OCI-M2 (cell line): Measurements from ENCODE around the gene MYH6.

Source experiments
- DNase-seq: peaks from one replicate; lab custom pipeline; 2025; ENCODE audit not compliant: unreplicated experiment; lab: John Stamatoyannopoulos, UW

MYH6 gene

DNA sequence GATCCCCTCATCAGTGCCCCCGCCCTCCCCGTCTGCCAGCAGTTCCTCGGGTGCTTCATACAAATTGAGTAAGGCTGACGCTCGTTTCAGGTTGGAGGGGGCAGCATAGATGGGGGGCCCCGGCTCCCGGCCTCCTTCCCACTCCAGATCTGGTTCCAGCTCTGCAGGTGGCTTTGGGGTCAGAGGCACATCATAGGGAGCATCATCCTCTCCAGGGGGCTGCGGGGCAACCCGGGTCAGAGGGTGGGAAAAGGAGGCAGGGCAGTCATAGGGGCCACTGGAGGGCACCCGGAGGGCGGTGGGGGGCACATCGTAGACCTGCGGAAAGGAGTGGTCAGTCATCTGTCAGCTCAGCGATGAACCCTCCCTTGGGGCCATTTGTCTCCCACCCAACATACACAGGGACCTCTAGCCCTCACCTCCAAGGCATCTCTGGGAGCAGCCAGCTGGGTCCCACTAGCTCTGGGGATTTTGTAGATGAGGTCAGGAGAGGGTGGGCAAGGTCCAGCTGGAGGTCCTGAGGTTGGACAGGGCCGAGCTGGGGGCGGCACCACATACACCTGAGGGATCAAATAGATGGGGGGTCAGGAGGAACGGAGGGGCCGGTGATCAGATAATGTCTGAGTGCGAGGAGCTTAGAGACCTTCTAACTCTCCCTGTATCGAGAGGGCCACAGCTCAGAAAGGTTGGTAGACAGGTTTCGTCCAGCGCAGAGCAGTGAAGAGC lies 48.2 kb downstream of the MYH6 start:
- DNase-seq, result no peak

DNA sequence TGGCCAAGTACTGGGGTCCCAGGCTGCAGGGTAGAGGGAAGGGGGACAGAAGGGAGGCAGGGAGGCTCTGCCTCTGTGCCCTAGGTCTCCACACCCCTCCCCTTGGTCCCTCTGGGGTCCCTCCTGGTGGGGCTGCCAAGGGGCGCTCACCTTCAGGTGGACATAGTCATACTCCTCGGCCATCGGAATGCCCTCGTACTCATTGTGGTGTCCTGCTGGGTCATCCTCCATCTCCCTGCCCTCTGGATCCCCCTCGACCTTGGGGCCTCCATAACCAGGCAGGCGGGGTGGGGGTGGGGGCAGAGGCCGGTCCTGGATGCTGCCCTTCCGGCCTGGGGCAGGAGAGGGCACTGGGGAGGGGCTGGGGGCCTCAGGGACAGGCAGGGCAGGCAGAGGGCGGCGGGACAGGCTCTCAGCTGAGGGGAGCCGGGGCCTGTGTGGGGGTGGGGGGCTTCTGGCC lies 48.9 kb downstream of the MYH6 start:
- DNase-seq, result no peak

DNA sequence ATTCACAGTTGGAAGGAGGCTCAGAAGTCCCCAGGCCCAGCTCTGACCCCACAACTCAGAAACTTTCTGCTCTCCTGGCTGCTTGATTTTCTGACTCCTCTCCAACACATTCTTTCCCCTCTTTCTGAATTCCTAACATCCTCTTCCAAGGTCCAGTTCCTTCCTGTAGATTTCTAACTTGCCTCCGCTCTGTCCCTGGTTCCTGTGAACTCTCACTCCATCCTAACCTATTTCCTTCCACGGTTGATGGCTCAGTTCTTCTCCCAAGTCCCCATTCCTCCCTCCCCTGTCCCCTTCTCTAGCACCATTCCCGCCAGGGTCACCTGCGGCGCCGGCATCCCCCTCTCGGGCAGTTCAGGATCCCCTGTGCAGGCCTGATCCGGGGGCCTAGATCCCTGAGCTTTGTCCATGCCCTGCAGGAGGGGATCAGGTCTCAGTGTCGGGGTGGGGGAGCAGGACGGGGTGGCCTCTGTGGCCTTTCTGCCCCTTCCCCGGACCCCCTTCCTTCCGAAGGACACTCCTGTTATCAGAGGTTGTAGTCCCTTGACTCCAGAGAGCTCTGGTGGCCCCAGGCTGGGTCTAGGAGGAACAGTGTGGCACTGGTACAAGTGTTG lies 49.4 kb downstream of the MYH6 start:
- DNase-seq, result no peak

DNA sequence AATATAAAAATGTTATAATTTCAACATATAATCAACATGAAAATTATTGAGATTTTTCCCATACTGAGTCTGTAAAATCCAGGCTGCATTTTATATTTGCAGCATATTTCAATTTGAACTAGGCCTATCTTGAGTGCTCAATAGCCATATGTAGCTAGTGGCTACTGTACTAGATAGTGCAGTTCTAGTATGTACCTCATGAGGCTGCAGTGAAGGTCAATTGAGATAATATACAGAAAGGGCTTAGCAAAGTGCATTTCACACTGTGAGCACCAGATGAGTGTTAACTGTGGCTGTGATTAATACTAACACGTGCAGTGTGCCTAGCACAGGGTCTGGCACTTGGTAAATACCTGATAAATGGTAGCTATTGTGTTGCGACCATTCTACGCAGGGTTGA lies 50.0 kb downstream of the MYH6 start:
- no peak for DNase-seq

DNA sequence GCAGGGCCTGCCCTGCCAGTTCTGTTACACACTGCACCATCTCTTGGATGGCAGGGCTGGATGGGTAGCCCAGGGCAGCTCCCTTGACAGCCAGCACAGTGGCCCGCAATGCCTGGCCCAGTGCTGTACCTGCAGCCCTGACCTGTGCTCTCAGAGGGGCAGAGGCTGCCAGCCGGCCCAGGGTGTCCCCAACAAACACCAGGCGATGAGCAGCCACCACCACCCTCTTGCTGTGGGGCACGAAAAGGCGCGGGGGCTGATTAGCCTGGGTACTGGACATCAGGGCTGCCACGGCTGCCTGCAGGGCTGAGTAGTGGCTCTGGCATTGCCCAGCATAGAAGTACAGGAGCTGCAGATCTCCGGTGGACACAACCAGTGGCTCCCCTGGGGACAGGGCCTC lies 50.8 kb downstream of the MYH6 start:
- no peak for DNase-seq

DNA sequence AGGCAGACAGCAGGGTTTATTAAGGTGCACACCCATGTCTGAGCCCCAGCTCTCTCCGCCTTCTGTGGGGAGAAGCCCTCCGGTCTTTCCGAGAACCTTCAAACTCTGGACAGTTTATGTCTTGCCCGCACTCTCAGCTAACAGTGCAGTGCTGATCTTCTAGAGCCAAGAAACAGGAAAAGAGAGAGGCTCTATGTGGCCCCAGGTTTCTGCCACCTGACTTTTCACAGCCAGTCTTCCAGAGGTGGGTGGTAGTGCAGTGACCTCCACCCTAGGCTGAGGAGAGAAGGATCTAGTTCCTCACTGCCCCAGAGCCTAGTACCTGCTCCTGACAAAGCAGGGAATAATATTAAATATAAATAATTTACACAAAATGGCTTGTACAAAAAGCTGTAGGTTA lies 51.4 kb downstream of the MYH6 start:
- DNase-seq, result no peak

DNA sequence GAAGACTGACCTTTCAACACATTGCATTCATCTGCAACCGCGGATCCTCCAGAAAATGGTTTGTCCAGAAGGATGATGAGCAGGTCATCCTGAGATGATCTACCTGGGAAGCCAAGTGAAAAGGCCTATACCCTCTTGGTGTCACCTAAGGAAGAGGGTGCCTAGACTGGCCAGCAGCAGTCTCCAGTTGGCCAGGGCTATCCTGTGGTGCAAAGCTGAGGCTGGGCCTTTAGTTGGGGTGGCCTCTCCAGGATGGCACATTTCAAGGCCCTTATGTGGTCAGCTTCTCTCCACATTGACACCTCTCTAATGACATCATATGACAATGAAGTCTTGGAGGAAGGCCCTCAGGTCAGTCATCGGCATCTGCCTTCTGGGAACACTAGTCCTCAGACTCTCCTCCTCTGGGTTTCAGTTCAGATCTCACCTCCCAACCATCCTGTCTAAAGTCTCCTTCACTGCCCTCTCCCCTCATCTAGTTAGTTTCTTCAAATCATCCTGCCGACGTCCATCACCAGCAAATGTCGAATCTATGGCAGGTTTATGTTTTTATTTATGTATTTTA lies 52.1 kb downstream of the MYH6 start:
- DNase-seq, result no peak

DNA sequence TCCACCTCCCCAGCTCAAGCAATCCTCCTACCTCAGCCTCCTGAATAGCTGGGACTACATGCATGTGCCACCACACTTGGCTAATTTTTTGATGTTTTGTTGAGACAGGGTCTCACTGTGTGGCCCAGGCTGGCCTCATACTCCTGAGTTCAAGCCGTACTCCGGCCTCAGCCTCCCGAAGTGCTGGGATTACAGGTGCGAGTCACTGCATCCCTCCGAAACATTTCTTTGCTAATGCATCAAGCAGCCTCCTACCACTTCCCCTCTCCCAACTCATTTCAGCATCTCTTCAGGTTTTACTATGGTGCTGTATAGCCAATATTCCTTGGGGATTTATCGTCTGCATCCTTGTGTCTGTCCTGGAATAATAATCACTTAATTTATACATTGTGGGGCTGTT lies 53.1 kb downstream of the MYH6 start:
- DNase-seq, result no peak

DNA sequence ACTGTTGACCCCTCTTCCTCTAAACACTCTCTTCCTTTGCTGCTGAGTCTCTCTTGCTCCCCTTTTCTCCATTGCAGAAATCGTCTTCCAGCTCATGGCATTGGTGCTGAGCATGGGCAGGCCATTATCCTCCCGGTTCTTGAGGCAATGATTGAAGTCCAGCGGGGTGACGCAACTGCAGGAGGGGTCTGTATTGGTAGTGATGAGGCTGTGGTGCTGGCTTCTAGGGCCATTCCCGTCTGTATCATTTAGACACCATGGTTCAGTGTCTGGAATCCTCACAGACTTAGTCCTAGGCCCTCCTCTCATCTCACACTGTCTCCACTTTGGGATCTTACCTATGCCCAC lies 54.7 kb downstream of the MYH6 start:
- no peak for DNase-seq

DNA sequence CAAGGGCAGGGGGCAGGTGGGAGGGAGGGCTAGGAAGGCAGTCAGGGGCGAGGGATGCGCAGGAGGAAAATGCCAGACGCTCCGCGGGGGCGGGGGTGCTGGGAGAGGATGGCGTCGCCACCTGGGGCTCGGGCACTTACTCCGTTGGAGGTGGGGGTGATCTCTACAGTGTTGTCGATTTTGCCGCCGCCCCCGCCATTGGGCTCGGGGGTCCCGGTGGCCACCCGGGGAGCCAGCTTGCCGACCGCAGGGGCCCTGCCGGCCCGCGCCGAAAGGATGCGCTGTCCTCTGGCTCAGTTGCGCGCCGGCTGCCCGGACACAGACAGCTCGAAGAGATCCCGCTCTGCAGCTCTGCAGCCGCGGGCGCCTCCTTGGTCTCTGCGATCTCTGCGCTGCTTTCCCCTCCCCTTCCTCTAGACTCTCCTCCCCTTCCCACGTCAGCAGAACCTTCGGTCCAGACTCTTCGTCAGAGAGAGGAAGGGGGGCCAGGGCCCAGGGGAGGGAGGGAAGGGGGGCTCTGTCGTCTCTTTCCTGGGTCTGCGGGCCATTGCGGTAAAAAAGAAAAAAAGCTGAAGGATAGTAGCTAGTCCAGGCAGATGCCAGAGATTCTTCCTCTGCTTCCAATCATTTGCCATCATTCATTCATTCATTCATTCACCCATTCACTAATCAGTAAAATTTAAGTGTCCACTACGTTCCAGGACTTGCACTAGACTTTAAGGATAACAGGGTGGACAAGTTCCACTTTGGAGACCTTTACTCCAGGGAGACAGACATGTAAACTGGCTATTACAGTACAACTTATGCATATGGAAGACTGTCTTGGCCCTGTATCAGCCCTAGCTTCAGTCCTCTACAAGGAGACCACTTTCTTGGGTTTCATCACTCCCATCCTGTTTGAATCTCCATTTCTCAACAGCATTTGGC lies 55.3 kb downstream of the MYH6 start, which contains the start of gene SLC22A17:
TSS of gene SLC22A17 (minus strand) at position 382 of the 927 bp plus-strand sequence.
- no peak for DNase-seq

DNA sequence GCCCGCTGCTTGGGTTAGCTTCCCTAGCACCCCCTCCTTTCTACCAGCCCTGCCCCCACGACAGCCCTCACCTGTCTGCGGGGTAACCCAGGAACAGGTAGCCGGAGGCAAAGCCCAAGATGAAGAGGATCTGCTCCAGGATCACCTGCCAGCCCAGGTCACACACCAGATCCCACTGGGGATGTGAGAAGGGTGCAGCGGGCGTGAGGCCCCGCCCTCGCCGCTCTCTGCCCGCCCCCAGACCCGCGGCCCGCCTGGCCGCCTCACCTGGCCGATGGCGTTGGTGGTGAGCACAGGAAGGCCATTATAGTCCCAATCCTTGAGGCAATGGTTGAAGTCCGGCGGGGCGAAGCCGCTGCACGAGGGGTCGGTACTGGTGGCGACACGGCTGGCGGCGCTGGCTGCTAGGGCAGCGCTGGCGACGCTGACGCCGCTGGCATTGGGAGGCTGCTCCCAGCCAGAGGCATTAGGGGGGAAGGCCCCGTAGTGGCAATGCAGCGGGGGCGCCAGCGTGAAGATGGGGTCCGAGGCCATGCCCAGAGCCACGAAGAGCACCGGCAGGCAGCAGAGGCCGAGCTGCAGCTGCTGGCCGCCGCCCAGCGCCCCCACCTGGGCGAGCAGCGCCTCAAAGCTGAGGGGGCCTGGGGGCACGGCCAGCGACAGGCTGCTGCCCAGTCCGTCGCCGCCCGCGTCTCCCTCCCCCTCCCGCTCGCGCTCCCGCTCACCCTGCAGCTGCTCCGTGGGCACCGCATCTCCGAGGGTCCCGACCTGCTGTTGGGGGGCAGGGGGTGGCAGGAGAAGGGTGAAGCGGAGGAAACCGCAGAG lies 56.2 kb downstream of the MYH6 start:
- no peak for DNase-seq

DNA sequence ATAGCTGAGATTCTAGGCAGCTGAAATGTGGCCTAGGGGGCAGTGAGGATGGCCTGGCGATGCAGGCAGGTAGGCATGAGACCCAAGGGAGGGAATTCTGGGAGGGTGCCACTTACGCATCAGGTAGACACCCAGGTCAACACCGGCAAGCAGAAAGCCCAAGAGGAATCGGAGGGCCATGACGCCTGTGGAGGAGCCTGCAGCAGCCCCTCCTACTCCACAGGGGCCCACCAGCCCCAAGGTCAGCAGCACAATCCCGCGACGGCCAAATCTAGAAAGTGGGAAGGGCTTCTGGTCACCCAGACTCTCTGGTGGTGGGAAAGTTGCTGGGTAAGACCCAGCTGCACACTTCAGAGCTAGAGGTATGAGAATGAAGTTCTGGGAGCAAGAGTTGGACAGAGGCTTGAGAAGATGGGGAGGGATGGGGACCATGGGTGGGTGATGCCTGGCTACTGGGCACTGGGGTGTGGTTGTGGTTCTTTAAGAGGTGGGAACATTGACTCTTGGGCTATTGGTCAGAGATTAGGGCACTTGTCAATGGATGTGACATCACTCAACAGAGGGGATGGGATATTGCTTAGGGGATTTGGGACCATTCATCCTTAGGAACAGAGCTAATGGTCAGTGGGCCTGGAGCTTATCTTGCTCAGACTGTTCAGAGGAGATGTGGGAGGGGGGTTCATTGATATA lies 58.8 kb downstream of the MYH6 start:
- DNase-seq, result no peak

DNA sequence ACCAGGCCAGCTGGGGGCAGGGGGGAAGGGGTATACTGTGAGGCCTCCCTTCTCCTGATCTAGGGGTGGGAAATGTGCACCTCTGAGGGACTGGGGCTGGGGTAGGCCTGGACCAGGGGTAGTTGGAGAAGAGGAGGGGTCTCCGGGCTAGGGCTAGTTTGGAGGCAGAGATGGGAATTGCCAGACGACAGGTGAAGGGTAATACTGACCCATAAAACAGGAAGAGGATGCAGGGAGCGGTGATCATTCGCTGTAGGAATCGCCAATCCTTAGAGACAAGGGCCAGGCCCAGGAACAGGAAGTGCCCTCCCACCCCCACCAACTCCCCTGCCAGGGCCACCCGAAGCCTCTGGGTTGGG lies 59.8 kb downstream of the MYH6 start:
- DNase-seq, result no peak

DNA sequence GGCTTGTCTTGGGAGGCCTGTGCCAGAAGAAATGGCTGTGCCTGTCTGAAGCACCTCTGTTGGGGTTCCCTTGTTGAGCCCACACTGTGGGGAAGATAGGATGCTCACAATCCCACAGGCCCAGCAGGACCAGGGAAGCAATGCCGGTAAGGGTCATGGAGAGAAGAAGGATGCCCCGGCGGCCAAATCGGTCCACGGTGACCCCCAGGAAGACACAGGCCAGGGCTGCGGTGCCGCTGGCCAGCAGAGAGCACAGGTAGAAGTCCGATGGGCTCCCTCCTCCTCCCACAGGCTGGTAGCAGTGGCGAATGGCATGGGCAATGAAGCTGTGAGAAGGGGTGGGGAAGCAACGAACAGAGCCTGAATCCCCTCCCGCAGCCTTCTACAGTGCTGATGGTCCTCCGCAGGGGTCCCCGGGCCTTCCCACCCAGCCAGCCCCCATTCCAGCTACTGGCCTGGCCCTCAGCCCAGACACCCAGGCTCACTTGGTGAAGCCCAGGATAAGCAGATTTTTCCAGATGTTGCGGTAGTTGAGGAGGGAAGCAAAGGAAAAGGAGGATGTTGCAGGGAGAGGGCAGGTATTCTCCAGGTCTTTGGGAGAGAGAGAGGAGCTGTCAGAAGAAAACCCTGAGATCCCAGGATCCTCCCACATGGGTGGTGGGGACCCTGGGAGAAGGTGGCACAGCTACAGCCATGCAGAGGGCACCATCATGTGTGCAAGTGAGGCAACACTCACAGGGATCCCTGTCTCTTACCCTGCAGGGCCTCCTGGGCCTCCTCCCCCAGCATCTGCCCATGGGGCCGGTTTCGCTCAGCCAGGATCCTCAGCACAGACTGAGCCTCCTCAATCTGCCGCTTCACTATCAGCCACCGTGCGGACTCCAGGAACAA lies 60.4 kb downstream of the MYH6 start:
- no peak for DNase-seq

DNA sequence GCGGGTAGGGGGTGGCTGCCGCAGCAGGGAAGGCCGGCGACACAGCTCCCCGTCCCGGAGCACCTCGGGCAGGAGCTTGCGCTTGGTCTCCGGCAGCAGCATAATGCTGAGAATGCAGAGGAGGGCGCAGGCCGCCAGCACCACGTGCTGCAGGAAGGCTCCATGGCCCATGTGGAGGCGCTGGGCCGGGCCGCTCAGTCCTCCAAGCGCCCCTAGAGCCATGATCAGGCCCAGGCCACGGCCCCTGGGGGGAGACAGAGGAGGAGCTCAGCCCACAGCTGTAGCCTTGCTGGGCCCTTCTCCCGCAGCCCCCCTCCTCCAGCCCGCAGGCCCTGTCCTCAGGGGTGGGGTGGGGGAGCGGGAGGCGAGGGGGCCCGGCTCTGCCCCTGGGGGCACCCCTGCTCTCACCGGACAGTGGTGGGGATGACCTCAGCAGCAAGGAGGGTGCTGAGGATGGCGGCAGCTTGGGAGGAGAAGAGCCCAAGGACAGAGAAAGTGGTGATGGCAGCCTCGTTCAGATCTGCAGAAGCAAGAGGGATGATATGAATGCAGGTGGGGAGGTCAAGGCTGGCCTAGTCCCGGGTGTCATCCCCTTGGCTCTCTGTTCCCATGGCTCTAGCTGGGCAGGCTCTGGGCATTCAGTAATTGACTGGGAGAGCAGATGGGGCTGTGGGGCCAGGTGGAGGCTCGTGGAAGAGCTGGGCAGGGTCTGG lies 61.2 kb downstream of the MYH6 start:
- no peak for DNase-seq

DNA sequence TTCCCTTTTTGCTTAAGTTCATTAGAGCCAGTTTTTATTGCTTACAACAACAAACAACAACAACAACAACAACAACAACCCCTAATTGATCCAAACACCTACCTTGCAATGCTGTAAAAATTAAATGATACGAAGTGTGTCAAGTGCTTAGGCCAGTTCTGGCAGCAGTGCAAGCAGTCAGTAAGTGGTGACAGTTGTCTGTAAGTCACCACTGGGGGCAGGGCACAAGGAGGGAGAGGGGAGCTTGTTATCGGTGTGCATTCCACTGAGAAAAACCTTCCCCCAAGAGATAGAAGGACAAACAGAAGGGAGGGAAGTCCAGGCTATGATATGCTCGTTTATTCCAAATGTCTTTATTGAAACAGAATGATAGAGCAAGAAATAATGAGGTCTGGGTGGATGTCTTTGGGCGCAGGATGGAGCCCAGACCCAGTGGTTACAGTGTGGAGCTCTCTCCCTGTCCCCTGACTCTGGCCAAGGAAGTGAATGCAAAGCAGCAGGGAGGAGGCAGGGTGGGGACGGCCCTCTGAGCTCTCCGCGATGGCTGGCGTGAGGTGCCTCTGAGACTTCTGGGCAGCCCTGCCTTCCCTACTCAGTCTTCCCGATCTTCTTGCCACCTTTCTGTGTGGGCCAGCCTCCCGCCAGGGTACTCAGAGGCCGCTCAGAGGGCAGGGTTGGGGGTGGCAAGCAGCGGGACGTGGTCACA lies 61.9 kb downstream of the MYH6 start:
- DNase-seq, result no peak

DNA sequence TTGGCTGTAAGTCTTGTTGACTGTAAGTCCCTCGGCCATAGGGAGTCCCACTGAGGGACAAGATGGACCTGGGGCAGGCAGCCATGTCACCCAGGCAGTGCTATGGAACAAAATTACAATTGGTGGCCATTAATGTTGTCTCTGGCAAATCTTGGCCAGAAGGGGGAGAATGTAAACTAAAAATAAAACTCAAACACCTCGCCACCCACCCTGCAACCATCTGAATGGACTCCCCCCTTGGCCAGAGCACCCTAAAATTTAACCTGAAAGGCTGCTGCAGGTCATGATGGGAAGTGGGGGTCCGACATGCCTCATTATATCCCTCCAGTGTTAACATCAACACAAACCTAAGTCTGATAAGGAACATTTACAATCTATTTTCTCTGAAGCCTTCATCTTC lies 63.6 kb downstream of the MYH6 start:
- no peak for DNase-seq
